Heart left ventricle (tissue), 16 donors: ENCODE results near the gene PNPO. TPM values are rescaled to one million over a fixed set of nuclear protein-coding genes. Genes with fewer than 3 reads are reported as not detected.

ENCODE experiments used
- ATAC-seq, 4 donors: fragments of 200-7000 bp; cut with Tn5 transposase; one replicate each; pipeline ENCODE4 v1.9.1; 2020 to 2022; ENCODE audit warnings: moderate library complexity in 4 of 4, mild to moderate bottlenecking in 3 of 4, moderate number of reproducible peaks in 1 of 4
- DNase-seq, 5 donors: peaks; one replicate each; pipeline ENCODE4 v3.0.0-alpha.2; 2020
- H3K27ac ChIP-seq, 12 donors: fragments of 200-600 bp; sonication (generic) in 4 of 12; one replicate each; pipeline versions ENCODE4 v1.5.0 to v1.8.0; 2016 to 2022; ENCODE audit warnings: mild to moderate bottlenecking in 2 of 12
- H3K27me3 ChIP-seq, 9 donors: fragments of 200-600 bp; sonication (generic) in 2 of 9; one replicate each; pipeline versions ENCODE4 v1.5.1 to v1.8.0; 2016 to 2022; ENCODE audit warnings: mild to moderate bottlenecking in 3 of 9
- H3K36me3 ChIP-seq, 9 donors: fragments of 200-600 bp; sonication (generic) in 2 of 9; one replicate each; pipeline versions ENCODE4 v1.5.0 to v1.8.0; 2018 to 2022; ENCODE audit warnings: mild to moderate bottlenecking in 2 of 9
- H3K4me1 ChIP-seq, 12 donors: fragments of 200-600 bp; sonication (generic) in 4 of 12; one replicate each; pipeline versions ENCODE4 v1.5.0 to v1.8.0; 2016 to 2022; ENCODE audit warnings: mild to moderate bottlenecking in 3 of 12
- H3K4me3 ChIP-seq, 12 donors: fragments of 200-600 bp; sonication (generic) in 4 of 12; one replicate each; pipeline versions ENCODE4 v1.5.0 to v1.8.0; 2017 to 2022; ENCODE audit warnings: mild to moderate bottlenecking in 9 of 12, moderate library complexity in 4 of 12
- H3K9me3 ChIP-seq, 12 donors: fragments of 200-600 bp; sonication (generic) in 4 of 12; one replicate each; pipeline versions ENCODE4 v1.5.0 to v1.8.0; 2016 to 2022; ENCODE audit warnings: mild to moderate bottlenecking in 1 of 12
- POLR2A ChIP-seq, 2 donors: fragments of 450-650 bp; IDR thresholded peaks; one replicate each; pipeline ENCODE4 v1.6.1; 2017; ENCODE audit warnings: antibody characterized with exemption in 2 of 2, mild to moderate bottlenecking in 2 of 2, moderate library complexity in 2 of 2
- WGBS, 4 donors: extraction: QIAGEN DNeasy Blood & Tissue Kit in 2 of 4; methylation state at CpG; one replicate each; pipeline versions ENCODE4 v1.1.5 to v1.1.7; 2013 to 2018; 5-methylcytosine and 5-hydroxymethylcytosine counted together
- intact Hi-C, 10 donors: fragments of 100-400 bp; cut with DNase I; formaldehyde crosslinking; loops; one replicate each; pipeline versions ENCODE4 v1.11.1 to v1.14.2; 2022
- polyA plus RNA-seq, 2 donors: library from polyadenylated mRNA; stranded (reverse); fragments of 200-250 nt; gene quantifications; one replicate each; pipeline ENCODE4 v1.2.3, GENCODE V29; 2013
- total RNA-seq, 9 donors: library from RNA; depleted of rRNA in 2 of 9; stranded (reverse); fragments of >200 nt in 2 of 9; fragmentation: NEBNext Ultra II Directional in 3 of 9; extraction: Animal tissue kit (Norgen Biotek cat#: 25700) in 3 of 9; gene quantifications; one replicate each; pipeline versions ENCODE4 v1.1.0 to v1.2.4, GENCODE V29; 2016 to 2023
- TF ChIP-seq, protein P1 (sequence below), 12 donors: fragments of 200-600 bp; sonication (generic) in 4 of 12; IDR thresholded peaks; one replicate each; pipeline versions ENCODE4 v1.5.0 to v1.8.0; 2018 to 2022; ENCODE audit warnings: antibody characterized with exemption in 12 of 12, mild to moderate bottlenecking in 5 of 12
- donor health status: ischemic (EF 13 %, LVEDD 7.1; RV severe dilation, severe dysfunction).
- donor health status: healthy with polysubstance abuse.
- donor health status: DM: no; HTN: yes; CAD: no.
- donor health status: DM: no; HTN: no; CAD: no.
- donor health status: ischemic (EF 25% LVEDD 6.9; RV normal size, moderate dysfunction).
- donor health status: ischemic (EF 25% LVEDD 5.7; RV mildly dilated, moderate dysfunction).
- donor health status: healthy.
- donor health status: DM: yes; HTN: yes; CAD: no.
- donor health status: ischemic (EF 35%, LVEDD 5.7; RV mildly dilated, moderate dysfunction).
- donor health status: nonischemic (EF 11% LVEDD 7.7; RV severe dilation, severe dysfunction).
- donor health status: DM: yes; HTN: yes; CAD: no.
- donor health status: PGD.
- donor health status: ischemic (EF 29% LVEDD 5.4; RV normal size, mild dysfunction).
- donor health status: nonischemic (EF 23%, LVEDD 6.1; RV moderate dilation, normal function).

Gene PNPO
- total and polyA plus RNA-seq, 11 donors: 12.6 to 45.0 (median 29.7) TPM

DNA sequence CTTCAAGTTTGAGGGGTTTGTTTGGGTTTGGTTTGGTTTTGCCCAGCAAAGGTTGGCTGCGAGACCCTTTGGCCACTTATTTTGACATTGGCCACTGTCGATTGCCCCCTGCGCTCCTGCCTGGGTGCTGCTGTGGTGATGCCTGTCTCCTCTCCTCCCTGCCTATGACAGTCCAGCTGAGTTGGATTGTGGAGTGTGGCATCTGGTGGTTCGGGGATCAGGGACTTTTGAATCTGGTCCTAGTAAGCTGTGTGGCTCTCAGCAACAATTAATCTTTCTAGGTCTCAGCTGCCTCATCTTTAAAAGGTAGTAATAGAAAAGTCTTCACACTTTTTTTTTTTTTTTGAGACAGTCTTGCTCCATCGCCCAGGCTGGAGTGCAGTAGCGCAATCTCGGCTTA lies 56.7 kb downstream of the PNPO start:
- no peaks in the 10 kb centered on the region for H3K9me3 ChIP-seq
- 94 to 99% (median 95%) methylated on average over 7 of the region's 7 CpGs for WGBS, 4 donors
- intact Hi-C loops: no loop called here
- no peak overlapping the region for H3K4me3 ChIP-seq
- no peaks in the 10 kb centered on the region for H3K36me3 ChIP-seq
- peaks cover 0 to 36% (median 7%) of the 10 kb centered on the region in 12 donors for H3K4me1 ChIP-seq
- TF ChIP-seq POLR2A (IDR thresholded peaks at IDR 0.05): no peak
- TF ChIP-seq, protein P1, sequence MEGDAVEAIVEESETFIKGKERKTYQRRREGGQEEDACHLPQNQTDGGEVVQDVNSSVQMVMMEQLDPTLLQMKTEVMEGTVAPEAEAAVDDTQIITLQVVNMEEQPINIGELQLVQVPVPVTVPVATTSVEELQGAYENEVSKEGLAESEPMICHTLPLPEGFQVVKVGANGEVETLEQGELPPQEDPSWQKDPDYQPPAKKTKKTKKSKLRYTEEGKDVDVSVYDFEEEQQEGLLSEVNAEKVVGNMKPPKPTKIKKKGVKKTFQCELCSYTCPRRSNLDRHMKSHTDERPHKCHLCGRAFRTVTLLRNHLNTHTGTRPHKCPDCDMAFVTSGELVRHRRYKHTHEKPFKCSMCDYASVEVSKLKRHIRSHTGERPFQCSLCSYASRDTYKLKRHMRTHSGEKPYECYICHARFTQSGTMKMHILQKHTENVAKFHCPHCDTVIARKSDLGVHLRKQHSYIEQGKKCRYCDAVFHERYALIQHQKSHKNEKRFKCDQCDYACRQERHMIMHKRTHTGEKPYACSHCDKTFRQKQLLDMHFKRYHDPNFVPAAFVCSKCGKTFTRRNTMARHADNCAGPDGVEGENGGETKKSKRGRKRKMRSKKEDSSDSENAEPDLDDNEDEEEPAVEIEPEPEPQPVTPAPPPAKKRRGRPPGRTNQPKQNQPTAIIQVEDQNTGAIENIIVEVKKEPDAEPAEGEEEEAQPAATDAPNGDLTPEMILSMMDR (IDR thresholded peaks at IDR 0.05): no peak
- H3K27ac ChIP-seq: peak overlapping the region in 1 of 12 donors; percentile 60
- DNase-seq (no peak), ATAC-seq (no peak)
- no peaks in the 10 kb centered on the region for H3K27me3 ChIP-seq

Other genes with a start within 250 kb of the PNPO start
- 10 to 100 TPM; 11.3 to 24.8 (median 12.0) TPM for gene TBKBP1, start 247.4 kb upstream of the PNPO start, total RNA-seq
- gene TBKBP1, start 247.4 kb upstream of the PNPO start, polyA plus RNA-seq: 10 to 100 TPM; 14.8 to 23.8 TPM
- 1 to 10 TPM in 1 of 9 donors, under 1 TPM in 6, not detected in 2; 0.09 to 3.2 (median 0.28) TPM for gene TBX21, start 208.3 kb upstream of the PNPO start, total RNA-seq
- gene TBX21, start 208.3 kb upstream of the PNPO start, polyA plus RNA-seq: under 1 TPM; 0.07 to 0.15 TPM
- gene OSBPL7, start 119.8 kb upstream of the PNPO start, total RNA-seq: 1 to 10 TPM; 1.5 to 7.4 (median 5.8) TPM
- 1 to 10 TPM; 3.0 to 5.2 TPM for gene OSBPL7, start 119.8 kb upstream of the PNPO start, polyA plus RNA-seq
- gene MRPL10, start 110.0 kb upstream of the PNPO start, total RNA-seq: 10 to 100 TPM; 45.8 to 79.2 (median 63.2) TPM
- gene MRPL10, start 110.0 kb upstream of the PNPO start, polyA plus RNA-seq: 10 to 100 TPM; 43.8 to 64.5 TPM
- under 1 TPM in 7 of 9 donors, not detected in 2; 0.22 to 0.44 (median 0.35) TPM for gene LRRC46, start 109.9 kb upstream of the PNPO start, total RNA-seq
- gene LRRC46, start 109.9 kb upstream of the PNPO start, polyA plus RNA-seq: under 1 TPM; 0.17 to 0.23 TPM
- gene SCRN2, start 100.3 kb upstream of the PNPO start, total RNA-seq: 10 to 100 TPM; 29.4 to 42.9 (median 33.9) TPM
- gene SCRN2, start 100.3 kb upstream of the PNPO start, polyA plus RNA-seq: 10 to 100 TPM; 17.5 to 58.5 TPM
- gene SP6, start 90.4 kb upstream of the PNPO start, total RNA-seq: under 1 TPM in 7 of 9 donors, not detected in 2; 0.12 to 0.88 (median 0.32) TPM
- 1 to 10 TPM in 1 of 2 donors, under 1 TPM in 1; 0.19 to 2.5 TPM for gene SP6, start 90.4 kb upstream of the PNPO start, polyA plus RNA-seq
- 10 to 100 TPM; 11.1 to 21.2 (median 16.7) TPM for gene SP2, start 45.3 kb upstream of the PNPO start, total RNA-seq
- gene SP2, start 45.3 kb upstream of the PNPO start, polyA plus RNA-seq: 10 to 100 TPM in 1 of 2 donors, 1 to 10 TPM in 1; 4.1 to 15.8 TPM
- 1 to 10 TPM in 1 of 9 donors, not detected in 8; 2.7 TPM for gene PRR15L, start 16.3 kb downstream of the PNPO start, total RNA-seq
- gene PRR15L, start 16.3 kb downstream of the PNPO start, polyA plus RNA-seq: under 1 TPM in 1 of 2 donors, not detected in 1; 0.04 TPM
- 10 to 100 TPM; 41.2 to 80.9 (median 53.6) TPM for gene CDK5RAP3, start 29.5 kb downstream of the PNPO start, total RNA-seq
- gene CDK5RAP3, start 29.5 kb downstream of the PNPO start, polyA plus RNA-seq: 10 to 100 TPM; 53.8 to 56.6 TPM
- 10 to 100 TPM; 35.4 to 64.3 (median 54.8) TPM for gene COPZ2, start 96.2 kb downstream of the PNPO start, total RNA-seq
- gene COPZ2, start 96.2 kb downstream of the PNPO start, polyA plus RNA-seq: 10 to 100 TPM; 13.2 to 48.2 TPM
- 1,000 to 10,000 TPM in 1 of 9 donors, 100 to 1,000 TPM in 8; 375 to 1,055 (median 606) TPM for gene NFE2L1, start 106.8 kb downstream of the PNPO start, total RNA-seq
- gene NFE2L1, start 106.8 kb downstream of the PNPO start, polyA plus RNA-seq: 100 to 1,000 TPM; 254 to 385 TPM
- 10 to 100 TPM; 28.5 to 43.8 (median 37.9) TPM for gene CBX1, start 159.9 kb downstream of the PNPO start, total RNA-seq
- gene CBX1, start 159.9 kb downstream of the PNPO start, polyA plus RNA-seq: 10 to 100 TPM; 24.6 to 51.7 TPM
- gene SNX11, start 166.2 kb downstream of the PNPO start, total RNA-seq: 10 to 100 TPM in 7 of 9 donors, 1 to 10 TPM in 2; 8.5 to 25.0 (median 11.3) TPM
- 10 to 100 TPM in 1 of 2 donors, 1 to 10 TPM in 1; 5.2 to 30.8 TPM for gene SNX11, start 166.2 kb downstream of the PNPO start, polyA plus RNA-seq